Astrocyte (in vitro differentiated cells and primary cell): ENCODE results near the gene PKD1.

ENCODE experiments used
- CTCF ChIP-seq: IDR thresholded peaks from 2 replicates; pipeline ENCODE4 v1.5.1; 2011; ENCODE audit warnings: low read depth, mild to moderate bottlenecking, inconsistent platforms, low read length, moderate library complexity; ENCODE audit not compliant: insufficient read depth
- EZH2 ChIP-seq: IDR thresholded peaks from 2 replicates; pipeline ENCODE4 v1.6.1; 2012; ENCODE audit warnings: mild to moderate bottlenecking, low read length, inconsistent platforms; ENCODE audit not compliant: insufficient read depth

GRCh38 chr16:2179576-2179975 is 43.9 kb upstream of the PKD1 start:
- TF ChIP-seq CTCF (no peak), EZH2 (no peak)
